K562 (cell line): ENCODE measurements around the gene ITGB1BP2. TPM values are rescaled to one million over a fixed set of nuclear protein-coding genes. Genes with fewer than 3 reads are reported as not detected.
A peak's percentile ranks its signal among the peaks of the same experiment; 100 is the strongest.

ENCODE experiments used
- CREB1 ChIP-seq, 2 experiments: sonication (generic) in 1 of 2; formaldehyde crosslinking in 1 of 2; IDR thresholded peaks; 2 replicates each; pipeline versions ENCODE4 v1.6.1 to v1.8.0; 2012 to 2022; ENCODE audit warnings: inconsistent platforms in 1 of 2, mild to moderate bottlenecking in 1 of 2, missing genetic modification reagents in 1 of 2, moderate library complexity in 1 of 2
- MBD2 ChIP-seq: sonication (generic); IDR thresholded peaks from 2 replicates; pipeline ENCODE4 v1.6.1; 2016; ENCODE audit warnings: low read depth, borderline replicate concordance
- MXI1 ChIP-seq: IDR thresholded peaks from 2 replicates; pipeline ENCODE4 v1.6.1; 2011; ENCODE audit warnings: low read depth, mild to moderate bottlenecking, improper control_type of control experiment, low read length
- PTBP1 ChIP-seq: fragments of 200-400 bp; formaldehyde crosslinking; IDR thresholded peaks from 2 replicates; pipeline ENCODE4 v1.6.1; 2017; ENCODE audit warnings: low read depth, low read length
- RBM14 ChIP-seq: fragments of 200-400 bp; formaldehyde crosslinking; IDR thresholded peaks from 2 replicates; pipeline ENCODE4 v1.6.1; 2018; ENCODE audit warnings: low read depth, mild to moderate bottlenecking, low read length, moderate library complexity, borderline replicate concordance; ENCODE audit not compliant: insufficient read depth
- SAFB2 ChIP-seq: fragments of 200-400 bp; formaldehyde crosslinking; IDR thresholded peaks from 2 replicates; pipeline ENCODE4 v1.6.1; 2018; ENCODE audit warnings: borderline replicate concordance, low read length, low read depth, moderate library complexity; ENCODE audit not compliant: severe bottlenecking
- TBP ChIP-seq: optimal IDR thresholded peaks from 2 replicates; pipeline ENCODE3; 2011; ENCODE audit warnings: low read depth, low read length, improper control_type of control experiment
- ZNF165 ChIP-seq: fragments of 250-450 bp; sonication (Bioruptor Pico); IDR thresholded peaks from 2 replicates; pipeline ENCODE4 v1.4.0; 2020; ENCODE audit warnings: borderline replicate concordance
- polyA plus RNA-seq, 8 experiments: library from polyadenylated mRNA; depleted of rRNA in 4 of 8; stranded (reverse) in 5 of 8; unstranded in 3 of 8; fragments of >200 nt; fragmentation: Nextera tagmentation in 2 of 8; fragmentation: Illumina TruSeq in 1 of 8; extraction: Ambion mirVana in 2 of 8; extraction: Trizol in 1 of 8; gene quantifications; 2 replicates each; pipeline versions ENCODE4 v1.2.1 to v1.2.3, GENCODE V29; 2011 to 2014; ENCODE audit warnings: inconsistent platforms in 1 of 8, missing spikeins in 1 of 8
- total RNA-seq, 7 experiments: library from RNA; depleted of rRNA in 6 of 7; stranded (reverse); fragments of >200 nt in 6 of 7; fragmentation: Illumina TruSeq in 2 of 7; extraction: Trizol in 2 of 7; gene quantifications; 2 replicates each; pipeline versions ENCODE4 v1.2.1 to v1.2.3, GENCODE V29; 2011 to 2021; ENCODE audit warnings: low replicate concordance in 1 of 7
- TF ChIP-seq, protein P1 (sequence below): sonication (generic); formaldehyde crosslinking; IDR thresholded peaks from 2 replicates; pipeline ENCODE4 v1.8.1; 2023; ENCODE audit warnings: missing genetic modification reagents, mild to moderate bottlenecking, borderline replicate concordance
- TF ChIP-seq, protein P2 (sequence below): fragments of 250-450 bp; sonication (Bioruptor Pico); IDR thresholded peaks from 2 replicates; pipeline ENCODE4 v1.8.0; 2022; ENCODE audit warnings: moderate library complexity, mild to moderate bottlenecking, inconsistent platforms
- TF ChIP-seq, protein P3 (sequence below), 2 experiments: fragments of 450-650 bp; IDR thresholded peaks; 2 replicates each; pipeline ENCODE4 v1.6.1; 2016
- TF ChIP-seq, protein P4 (sequence below): sonication (generic); formaldehyde crosslinking; IDR thresholded peaks from 2 replicates; pipeline ENCODE4 v1.8.0; 2022; ENCODE audit warnings: mild to moderate bottlenecking, missing genetic modification reagents
- TF ChIP-seq, protein P5 (sequence below): fragments of 450-650 bp; IDR thresholded peaks from 2 replicates; pipeline ENCODE4 v1.6.1; 2016; ENCODE audit warnings: missing biosample characterization, missing genetic modification characterization

Gene ITGB1BP2
- total and polyA plus RNA-seq, 9 of the 15 experiments (the other 6 are each of a cell fraction or from before 2014, with no cell fraction given) = 1.6 to 4.0 (median 1.9) TPM

DNA sequence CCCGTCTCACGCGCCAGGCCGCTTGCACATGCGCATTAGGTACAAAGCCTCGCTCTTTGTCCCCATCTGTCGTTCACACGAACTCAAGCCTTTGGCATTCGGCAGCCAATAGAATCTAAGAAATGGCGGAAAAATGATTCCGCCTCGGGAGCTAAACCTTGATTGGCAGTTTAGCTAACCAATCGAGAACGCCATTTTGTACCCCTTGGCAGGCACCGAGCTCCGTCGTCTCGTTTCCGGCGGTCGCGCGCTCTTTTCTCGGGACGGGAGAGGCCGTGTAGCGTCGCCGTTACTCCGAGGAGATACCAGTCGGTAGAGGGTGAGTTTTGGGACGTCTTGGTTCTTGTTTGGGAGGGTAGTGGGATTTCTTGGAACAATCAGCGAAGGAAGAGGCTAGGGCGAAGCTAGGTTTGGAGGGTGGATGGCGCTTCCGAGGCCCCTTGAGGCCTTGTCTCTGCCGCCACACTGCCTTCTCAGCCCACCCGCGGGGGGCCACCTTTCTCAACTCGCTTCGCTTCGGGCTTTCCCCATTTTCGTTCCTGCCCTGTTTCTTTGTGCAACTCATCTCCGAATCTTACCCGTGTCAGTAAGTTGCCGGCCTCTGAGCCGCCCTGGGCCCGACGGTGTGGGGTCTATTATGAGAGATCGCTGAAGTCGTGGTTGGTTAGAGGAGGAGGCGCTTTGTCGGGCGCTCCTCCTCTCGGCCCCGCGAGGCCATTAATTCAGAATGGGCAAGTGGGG lies 18.0 kb upstream of the ITGB1BP2 start, which contains the start of gene NONO (continued):
- TF ChIP-seq, protein P1, sequence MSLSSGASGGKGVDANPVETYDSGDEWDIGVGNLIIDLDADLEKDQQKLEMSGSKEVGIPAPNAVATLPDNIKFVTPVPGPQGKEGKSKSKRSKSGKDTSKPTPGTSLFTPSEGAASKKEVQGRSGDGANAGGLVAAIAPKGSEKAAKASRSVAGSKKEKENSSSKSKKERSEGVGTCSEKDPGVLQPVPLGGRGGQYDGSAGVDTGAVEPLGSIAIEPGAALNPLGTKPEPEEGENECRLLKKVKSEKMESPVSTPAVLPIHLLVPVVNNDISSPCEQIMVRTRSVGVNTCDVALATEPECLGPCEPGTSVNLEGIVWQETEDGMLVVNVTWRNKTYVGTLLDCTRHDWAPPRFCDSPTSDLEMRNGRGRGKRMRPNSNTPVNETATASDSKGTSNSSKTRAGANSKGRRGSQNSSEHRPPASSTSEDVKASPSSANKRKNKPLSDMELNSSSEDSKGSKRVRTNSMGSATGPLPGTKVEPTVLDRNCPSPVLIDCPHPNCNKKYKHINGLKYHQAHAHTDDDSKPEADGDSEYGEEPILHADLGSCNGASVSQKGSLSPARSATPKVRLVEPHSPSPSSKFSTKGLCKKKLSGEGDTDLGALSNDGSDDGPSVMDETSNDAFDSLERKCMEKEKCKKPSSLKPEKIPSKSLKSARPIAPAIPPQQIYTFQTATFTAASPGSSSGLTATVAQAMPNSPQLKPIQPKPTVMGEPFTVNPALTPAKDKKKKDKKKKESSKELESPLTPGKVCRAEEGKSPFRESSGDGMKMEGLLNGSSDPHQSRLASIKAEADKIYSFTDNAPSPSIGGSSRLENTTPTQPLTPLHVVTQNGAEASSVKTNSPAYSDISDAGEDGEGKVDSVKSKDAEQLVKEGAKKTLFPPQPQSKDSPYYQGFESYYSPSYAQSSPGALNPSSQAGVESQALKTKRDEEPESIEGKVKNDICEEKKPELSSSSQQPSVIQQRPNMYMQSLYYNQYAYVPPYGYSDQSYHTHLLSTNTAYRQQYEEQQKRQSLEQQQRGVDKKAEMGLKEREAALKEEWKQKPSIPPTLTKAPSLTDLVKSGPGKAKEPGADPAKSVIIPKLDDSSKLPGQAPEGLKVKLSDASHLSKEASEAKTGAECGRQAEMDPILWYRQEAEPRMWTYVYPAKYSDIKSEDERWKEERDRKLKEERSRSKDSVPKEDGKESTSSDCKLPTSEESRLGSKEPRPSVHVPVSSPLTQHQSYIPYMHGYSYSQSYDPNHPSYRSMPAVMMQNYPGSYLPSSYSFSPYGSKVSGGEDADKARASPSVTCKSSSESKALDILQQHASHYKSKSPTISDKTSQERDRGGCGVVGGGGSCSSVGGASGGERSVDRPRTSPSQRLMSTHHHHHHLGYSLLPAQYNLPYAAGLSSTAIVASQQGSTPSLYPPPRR (CRISPR knock-in tag) = no peak
- TF ChIP-seq, protein P2, sequence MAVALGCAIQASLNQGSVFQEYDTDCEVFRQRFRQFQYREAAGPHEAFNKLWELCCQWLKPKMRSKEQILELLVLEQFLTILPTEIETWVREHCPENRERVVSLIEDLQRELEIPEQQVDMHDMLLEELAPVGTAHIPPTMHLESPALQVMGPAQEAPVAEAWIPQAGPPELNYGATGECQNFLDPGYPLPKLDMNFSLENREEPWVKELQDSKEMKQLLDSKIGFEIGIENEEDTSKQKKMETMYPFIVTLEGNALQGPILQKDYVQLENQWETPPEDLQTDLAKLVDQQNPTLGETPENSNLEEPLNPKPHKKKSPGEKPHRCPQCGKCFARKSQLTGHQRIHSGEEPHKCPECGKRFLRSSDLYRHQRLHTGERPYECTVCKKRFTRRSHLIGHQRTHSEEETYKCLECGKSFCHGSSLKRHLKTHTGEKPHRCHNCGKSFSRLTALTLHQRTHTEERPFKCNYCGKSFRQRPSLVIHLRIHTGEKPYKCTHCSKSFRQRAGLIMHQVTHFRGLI = no peak
- TF ChIP-seq, protein P3, sequence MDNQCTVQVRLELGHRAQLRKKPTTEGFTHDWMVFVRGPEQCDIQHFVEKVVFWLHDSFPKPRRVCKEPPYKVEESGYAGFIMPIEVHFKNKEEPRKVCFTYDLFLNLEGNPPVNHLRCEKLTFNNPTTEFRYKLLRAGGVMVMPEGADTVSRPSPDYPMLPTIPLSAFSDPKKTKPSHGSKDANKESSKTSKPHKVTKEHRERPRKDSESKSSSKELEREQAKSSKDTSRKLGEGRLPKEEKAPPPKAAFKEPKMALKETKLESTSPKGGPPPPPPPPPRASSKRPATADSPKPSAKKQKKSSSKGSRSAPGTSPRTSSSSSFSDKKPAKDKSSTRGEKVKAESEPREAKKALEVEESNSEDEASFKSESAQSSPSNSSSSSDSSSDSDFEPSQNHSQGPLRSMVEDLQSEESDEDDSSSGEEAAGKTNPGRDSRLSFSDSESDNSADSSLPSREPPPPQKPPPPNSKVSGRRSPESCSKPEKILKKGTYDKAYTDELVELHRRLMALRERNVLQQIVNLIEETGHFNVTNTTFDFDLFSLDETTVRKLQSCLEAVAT (IDR thresholded peaks at IDR 0.05) = peak in 1 of 2 experiments; percentile 75; a peak in 3 of 4 replicates
- no peak for TF ChIP-seq MXI1
- TF ChIP-seq ZNF165 = no peak
- TF ChIP-seq PTBP1 = no peak
- TF ChIP-seq SAFB2 = no peak
- no peak for TF ChIP-seq MBD2
- TF ChIP-seq RBM14 = no peak
- TF ChIP-seq TBP = peak; percentile 82
- TF ChIP-seq, protein P4, sequence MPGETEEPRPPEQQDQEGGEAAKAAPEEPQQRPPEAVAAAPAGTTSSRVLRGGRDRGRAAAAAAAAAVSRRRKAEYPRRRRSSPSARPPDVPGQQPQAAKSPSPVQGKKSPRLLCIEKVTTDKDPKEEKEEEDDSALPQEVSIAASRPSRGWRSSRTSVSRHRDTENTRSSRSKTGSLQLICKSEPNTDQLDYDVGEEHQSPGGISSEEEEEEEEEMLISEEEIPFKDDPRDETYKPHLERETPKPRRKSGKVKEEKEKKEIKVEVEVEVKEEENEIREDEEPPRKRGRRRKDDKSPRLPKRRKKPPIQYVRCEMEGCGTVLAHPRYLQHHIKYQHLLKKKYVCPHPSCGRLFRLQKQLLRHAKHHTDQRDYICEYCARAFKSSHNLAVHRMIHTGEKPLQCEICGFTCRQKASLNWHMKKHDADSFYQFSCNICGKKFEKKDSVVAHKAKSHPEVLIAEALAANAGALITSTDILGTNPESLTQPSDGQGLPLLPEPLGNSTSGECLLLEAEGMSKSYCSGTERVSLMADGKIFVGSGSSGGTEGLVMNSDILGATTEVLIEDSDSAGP (CRISPR knock-in tag) = no peak
- 0 out of 2 replicates have a peak, but pooled peaks have one; percentile 40 for TF ChIP-seq CREB1 (IDR thresholded peaks at IDR 0.05)
- TF ChIP-seq CREB1 (CRISPR knock-in tag; IDR thresholded peaks at IDR 0.05) = 0 out of 2 replicates have a peak, but pooled peaks have one; percentile 40
- TF ChIP-seq, protein P5, sequence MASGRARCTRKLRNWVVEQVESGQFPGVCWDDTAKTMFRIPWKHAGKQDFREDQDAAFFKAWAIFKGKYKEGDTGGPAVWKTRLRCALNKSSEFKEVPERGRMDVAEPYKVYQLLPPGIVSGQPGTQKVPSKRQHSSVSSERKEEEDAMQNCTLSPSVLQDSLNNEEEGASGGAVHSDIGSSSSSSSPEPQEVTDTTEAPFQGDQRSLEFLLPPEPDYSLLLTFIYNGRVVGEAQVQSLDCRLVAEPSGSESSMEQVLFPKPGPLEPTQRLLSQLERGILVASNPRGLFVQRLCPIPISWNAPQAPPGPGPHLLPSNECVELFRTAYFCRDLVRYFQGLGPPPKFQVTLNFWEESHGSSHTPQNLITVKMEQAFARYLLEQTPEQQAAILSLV (tag) = no peak
